GM13977 (cell line): ENCODE data around the gene MYOCD.

Experiments used
- DNase-seq: peaks from one replicate; pipeline ENCODE4 v3.0.0; 2012; ENCODE audit warnings: low spot score
- in situ Hi-C: fragments of 300-500 bp; cut with MboI; formaldehyde crosslinking; loops from one replicate; pipeline ENCODE4 v1.12.0; 2022; ENCODE audit warnings: low sequenced_read_pairs, low pct_unique_long_range_greater_than_20kb, mixed read lengths, inconsistent platforms; ENCODE audit not compliant: unreplicated experiment
- TF ChIP-seq, protein P1 (sequence below): IDR thresholded peaks from 2 replicates; pipeline ENCODE4 v1.5.1; 2012; ENCODE audit warnings: mild to moderate bottlenecking, control low read depth; ENCODE audit not compliant: insufficient read depth; ENCODE audit errors: extremely low read depth, missing control alignments

Gene MYOCD

DNA sequence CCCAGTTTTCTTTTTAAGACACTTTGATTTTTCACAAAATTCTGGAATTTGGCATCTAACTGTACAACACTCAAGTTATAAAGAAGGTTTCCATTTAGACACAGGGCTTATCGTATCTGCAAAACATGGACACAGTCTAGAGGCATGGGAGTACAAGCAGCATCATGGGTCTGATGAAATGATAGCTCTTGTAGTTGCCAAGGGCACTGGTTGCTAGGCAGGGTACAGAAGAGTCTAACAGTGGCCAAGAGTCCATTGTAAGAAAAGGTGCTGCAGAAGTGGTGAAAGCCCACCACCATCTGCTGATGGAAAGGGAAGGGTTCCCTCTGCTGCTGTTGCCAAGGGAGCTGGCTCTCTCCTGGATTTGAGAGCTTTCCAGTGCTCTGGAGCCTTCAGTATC lies 20.8 kb downstream of the MYOCD start:
- DNase-seq: no peak
- TF ChIP-seq, protein P1, sequence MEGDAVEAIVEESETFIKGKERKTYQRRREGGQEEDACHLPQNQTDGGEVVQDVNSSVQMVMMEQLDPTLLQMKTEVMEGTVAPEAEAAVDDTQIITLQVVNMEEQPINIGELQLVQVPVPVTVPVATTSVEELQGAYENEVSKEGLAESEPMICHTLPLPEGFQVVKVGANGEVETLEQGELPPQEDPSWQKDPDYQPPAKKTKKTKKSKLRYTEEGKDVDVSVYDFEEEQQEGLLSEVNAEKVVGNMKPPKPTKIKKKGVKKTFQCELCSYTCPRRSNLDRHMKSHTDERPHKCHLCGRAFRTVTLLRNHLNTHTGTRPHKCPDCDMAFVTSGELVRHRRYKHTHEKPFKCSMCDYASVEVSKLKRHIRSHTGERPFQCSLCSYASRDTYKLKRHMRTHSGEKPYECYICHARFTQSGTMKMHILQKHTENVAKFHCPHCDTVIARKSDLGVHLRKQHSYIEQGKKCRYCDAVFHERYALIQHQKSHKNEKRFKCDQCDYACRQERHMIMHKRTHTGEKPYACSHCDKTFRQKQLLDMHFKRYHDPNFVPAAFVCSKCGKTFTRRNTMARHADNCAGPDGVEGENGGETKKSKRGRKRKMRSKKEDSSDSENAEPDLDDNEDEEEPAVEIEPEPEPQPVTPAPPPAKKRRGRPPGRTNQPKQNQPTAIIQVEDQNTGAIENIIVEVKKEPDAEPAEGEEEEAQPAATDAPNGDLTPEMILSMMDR: no peak
- in situ Hi-C loops: no loop called here

DNA sequence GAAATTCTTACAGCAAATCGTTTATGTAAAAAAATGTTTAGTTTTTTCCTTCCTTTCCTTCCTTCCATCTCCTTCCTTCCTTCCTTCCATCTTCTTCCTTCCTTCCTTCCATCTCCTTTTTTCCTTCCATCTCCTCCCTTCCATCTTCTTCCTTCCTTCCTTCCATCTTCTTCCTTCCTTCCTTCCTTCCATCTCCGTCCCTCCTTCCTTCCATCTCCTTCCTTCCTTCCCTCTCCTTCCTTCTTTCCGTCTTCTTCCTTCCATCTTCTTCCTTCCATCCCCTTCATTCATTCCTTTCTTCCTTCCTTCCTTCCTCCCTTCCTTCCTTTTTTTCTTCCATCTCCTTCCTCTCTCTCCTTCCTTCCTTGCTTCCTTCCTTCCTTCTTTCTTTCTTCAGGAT lies 22.7 kb downstream of the MYOCD start:
- TF ChIP-seq, protein P1: no peak
- no peak for DNase-seq
- in situ Hi-C loops: no loop called here

DNA sequence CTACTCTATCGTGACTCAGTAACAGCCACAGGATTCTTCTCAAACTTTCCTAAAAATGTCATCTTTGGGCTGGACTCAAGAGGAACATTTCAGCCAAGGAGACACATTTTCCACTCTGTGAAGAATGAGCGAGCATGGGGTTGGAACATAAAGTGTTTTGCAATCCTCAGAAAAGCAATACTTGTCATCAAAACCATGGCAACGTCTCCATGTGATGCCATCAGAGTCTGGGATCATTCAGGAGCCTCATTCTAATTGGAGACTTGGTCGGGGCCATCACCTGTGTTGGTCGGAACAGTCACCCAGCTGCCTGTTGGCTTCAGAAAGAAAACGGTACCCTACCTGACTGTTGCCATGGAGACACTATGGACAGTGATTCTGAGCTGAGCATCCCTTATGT lies 25.5 kb downstream of the MYOCD start:
- in situ Hi-C loops: no loop called here
- TF ChIP-seq, protein P1: no peak
- no peak for DNase-seq

DNA sequence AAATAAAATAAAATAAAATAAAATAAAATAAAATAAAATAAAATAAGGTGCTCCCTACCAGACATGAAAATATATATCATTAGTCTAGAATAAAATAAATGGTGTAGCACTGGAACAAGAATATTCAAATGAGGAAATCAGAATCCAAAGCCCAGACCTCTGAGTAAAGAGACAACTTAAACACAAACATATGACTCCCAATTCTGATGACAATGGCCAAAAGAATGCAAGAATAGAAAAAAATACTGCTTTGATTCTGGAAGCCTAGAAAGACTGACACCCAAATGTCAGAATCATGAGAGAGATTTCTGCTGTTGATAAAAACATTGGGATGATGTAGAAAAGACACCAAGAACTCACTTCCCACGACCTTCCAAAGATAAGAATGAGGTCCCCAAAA lies 27.9 kb downstream of the MYOCD start:
- in situ Hi-C loops: no loop called here
- TF ChIP-seq, protein P1: no peak

DNA sequence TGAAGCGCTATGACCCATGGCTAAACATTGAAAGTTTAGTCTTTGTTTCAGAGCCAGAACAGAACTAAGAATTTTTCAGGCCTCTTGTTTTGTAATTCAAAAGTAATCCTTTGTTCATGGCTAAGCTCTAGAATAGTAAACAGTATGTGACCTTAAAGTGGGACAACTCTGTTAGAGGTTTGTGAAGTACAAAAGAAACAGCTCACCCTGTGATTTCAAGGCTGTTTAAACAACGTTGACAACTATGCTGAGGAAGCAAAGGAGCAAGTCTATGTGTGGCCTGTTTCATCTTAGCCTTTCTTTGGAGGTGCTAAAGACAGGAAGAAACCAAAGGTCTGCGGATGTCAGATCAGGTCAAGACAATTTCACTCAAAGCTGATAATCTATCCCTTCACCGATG lies 40.4 kb downstream of the MYOCD start:
- DNase-seq: no peak
- TF ChIP-seq, protein P1: no peak
- in situ Hi-C loops: no loop called here

More for the DNA sequence above, 27.9 kb downstream of the MYOCD start:
- no peak for DNase-seq

DNA sequence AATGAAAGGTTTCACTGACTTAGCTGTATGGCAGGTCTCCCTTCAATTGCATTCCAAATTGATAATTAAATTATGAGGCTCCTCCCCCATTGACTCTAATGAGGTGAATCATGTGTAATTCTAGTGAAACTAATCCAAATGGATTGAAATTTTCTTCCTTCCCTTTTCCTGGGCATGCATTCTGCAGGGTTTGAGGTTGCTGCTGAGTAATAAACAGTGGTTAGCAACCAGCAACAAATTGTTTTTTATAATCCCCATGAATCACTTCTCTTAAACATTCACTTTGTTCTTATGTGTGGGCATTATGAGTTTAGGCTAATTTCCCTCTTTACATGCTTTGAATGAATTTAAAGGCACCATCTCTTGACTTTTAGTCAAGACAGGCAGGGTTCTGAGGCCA lies 43.4 kb downstream of the MYOCD start:
- DNase-seq: no peak
- TF ChIP-seq, protein P1: no peak
- in situ Hi-C loops: no loop called here

DNA sequence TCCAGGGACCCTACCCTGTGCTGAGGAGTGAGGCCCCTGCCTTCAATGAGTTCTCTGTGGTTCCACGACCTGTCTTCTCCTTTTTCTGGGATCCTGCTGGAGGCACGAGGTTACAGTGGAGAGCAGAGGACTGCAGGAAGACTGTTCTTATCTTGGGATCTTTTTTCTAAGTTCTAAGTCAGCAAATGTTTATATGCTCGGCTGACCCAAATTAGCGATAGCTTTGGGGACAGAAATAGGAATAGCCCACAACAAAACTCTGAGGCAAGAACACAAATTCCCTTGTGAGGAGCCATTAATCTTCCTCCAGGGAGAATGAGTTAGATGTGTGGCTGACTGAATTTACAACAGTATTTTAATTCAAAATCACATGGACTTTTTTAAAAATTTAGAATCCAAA lies 46.7 kb downstream of the MYOCD start:
- DNase-seq: no peak
- in situ Hi-C loops: no loop called here
- TF ChIP-seq, protein P1: no peak
